Esophagus (tissue), 2 donors: ENCODE data around the gene CARD10. TPM values are rescaled to one million over a fixed set of nuclear protein-coding genes. Genes with fewer than 3 reads are reported as not detected.

Source experiments
- H3K27ac ChIP-seq, 2 donors: one replicate each; pipeline ENCODE4 v1.5.1; 2013; ENCODE audit warnings: low read depth in 2 of 2, mild to moderate bottlenecking in 2 of 2, inconsistent platforms in 1 of 2, low read length in 1 of 2, moderate library complexity in 1 of 2
- H3K27me3 ChIP-seq, 2 donors: one replicate each; pipeline ENCODE4 v1.6.1; 2013; ENCODE audit warnings: low read length in 2 of 2, control low read depth in 1 of 2, mild to moderate bottlenecking in 1 of 2; ENCODE audit not compliant: insufficient read depth in 2 of 2, control insufficient read depth in 1 of 2
- H3K36me3 ChIP-seq, 2 donors: one replicate each; pipeline ENCODE4 v1.6.1; 2013; ENCODE audit warnings: low read length in 1 of 2; ENCODE audit not compliant: control insufficient read depth in 2 of 2, insufficient read depth in 2 of 2
- H3K4me1 ChIP-seq, 2 donors: one replicate each; pipeline ENCODE4 v1.6.1; 2013; ENCODE audit warnings: low read length in 1 of 2; ENCODE audit not compliant: control insufficient read depth in 2 of 2, insufficient read depth in 2 of 2
- H3K4me3 ChIP-seq, 2 donors: one replicate each; pipeline ENCODE4 v1.5.1; 2013; ENCODE audit warnings: low read length in 2 of 2, mild to moderate bottlenecking in 2 of 2, low read depth in 1 of 2, moderate library complexity in 1 of 2
- H3K9me3 ChIP-seq, 2 donors: one replicate each; pipeline ENCODE4 v1.6.1; 2013; ENCODE audit warnings: mild to moderate bottlenecking in 2 of 2, low read depth in 1 of 2, low read length in 1 of 2, moderate library complexity in 1 of 2; ENCODE audit not compliant: control insufficient read depth in 2 of 2, insufficient read depth in 1 of 2
- WGBS, 2 donors: extraction: QIAGEN DNeasy Blood & Tissue Kit; methylation state at CpG; one replicate each; pipeline ENCODE4 v1.1.7; 2013; 5-methylcytosine and 5-hydroxymethylcytosine counted together
- polyA plus RNA-seq, 2 donors: library from polyadenylated mRNA; stranded (reverse); fragments of 200-250 nt; gene quantifications; one replicate each; pipeline ENCODE4 v1.2.3, GENCODE V29; 2013
- donor health status: healthy with polysubstance abuse.
- donor health status: Bipolar disorder and iron deficiency.

CARD10 gene
- polyA plus RNA-seq, 2 donors: 13.0 to 13.1 TPM

DNA sequence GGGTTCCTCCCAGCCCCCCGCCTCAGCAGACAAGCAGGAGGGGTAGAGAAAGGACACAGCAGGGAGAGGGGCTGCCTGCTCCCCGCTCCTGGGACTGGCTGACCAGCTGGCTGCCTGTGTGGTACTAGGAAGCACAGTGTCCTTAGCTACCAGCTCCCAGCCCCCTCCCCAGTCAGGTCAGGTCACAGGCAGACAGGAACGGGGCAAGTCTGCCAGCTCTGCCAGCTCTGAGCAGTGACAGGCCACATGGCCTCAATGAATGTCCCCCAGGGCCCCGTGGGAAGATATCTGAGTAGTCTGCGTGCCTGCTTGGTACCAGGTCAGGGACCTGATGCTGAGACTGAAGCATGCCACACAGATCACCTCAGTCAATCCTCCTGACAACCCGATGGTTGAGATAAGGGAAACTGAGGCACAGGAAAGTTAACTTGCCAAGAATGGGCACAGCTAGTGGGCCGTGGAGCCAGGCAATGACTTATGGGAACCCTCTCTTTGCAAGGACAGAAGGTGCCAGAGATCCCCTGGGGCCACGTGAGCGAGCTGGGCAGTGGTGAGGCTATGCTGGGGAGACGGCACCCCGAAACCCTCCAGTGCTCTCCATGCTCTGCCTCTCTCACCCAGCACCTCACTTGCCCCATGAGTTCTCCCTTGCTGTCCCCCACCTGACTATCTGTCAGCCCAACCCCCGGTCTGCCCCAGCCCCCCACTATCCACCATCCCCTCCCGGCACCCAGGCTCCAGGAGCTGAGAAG, 19.2 kb downstream of the CARD10 start:
- H3K36me3 ChIP-seq: peaks cover 0 to 22% of the 10 kb centered on the region in 2 donors
- peaks cover 0 to 11% of the 10 kb centered on the region in 2 donors for H3K4me1 ChIP-seq
- no peaks in the 10 kb centered on the region for H3K9me3 ChIP-seq
- 86% methylated on average over 13 of the region's 13 CpGs for WGBS, 2 donors
- no peak overlapping the region for H3K4me3 ChIP-seq
- H3K27me3 ChIP-seq: no peaks in the 10 kb centered on the region
- H3K27ac ChIP-seq: no peak overlapping the region

GRCh38 chr22:37499027-37499707, 20.0 kb downstream of the CARD10 start:
- peaks cover 0 to 18% of the 10 kb centered on the region in 2 donors for H3K36me3 ChIP-seq
- no peak overlapping the region for H3K4me3 ChIP-seq
- no peaks in the 10 kb centered on the region for H3K27me3 ChIP-seq
- H3K27ac ChIP-seq: no peak overlapping the region
- no peaks in the 10 kb centered on the region for H3K9me3 ChIP-seq
- WGBS, 2 donors: 74 to 76% methylated on average over 12 of the region's 12 CpGs
- H3K4me1 ChIP-seq: peaks cover 0 to 9% of the 10 kb centered on the region in 2 donors

DNA sequence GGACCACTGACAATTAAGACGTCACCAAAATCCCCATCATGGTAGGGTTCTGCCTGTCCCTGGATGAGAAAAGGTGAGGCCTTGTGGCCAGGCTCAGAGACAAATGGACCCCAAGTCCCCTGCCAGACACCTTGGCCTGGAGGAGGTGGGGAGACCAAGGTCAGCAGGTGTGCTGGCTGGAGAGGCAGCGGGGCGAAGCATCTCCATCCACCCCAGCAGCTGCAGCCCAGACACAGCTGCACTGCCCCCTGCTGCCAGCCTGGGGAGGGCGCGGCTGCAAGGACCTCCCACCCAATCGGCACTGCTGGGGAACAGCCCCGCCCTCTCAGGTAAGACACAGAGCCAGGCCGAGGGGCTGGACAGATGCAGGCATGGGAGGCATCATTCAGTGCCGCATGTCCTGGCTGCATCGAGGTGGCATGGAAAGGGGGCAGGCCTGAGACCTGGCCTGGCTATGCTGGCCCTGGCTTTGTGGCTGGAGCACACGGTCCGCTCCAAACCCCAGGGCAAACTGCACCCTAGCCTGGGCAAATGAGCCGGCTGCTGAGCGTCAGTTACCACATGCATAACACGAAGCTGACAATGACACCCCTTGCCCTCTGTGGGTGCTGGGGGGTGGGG, 20.8 kb downstream of the CARD10 start:
- 62 to 64% methylated on average over 15 of the region's 15 CpGs for WGBS, 2 donors
- H3K9me3 ChIP-seq: no peaks in the 10 kb centered on the region
- no peak overlapping the region for H3K4me3 ChIP-seq
- H3K27me3 ChIP-seq: no peaks in the 10 kb centered on the region
- peaks cover 0 to 9% of the 10 kb centered on the region in 2 donors for H3K4me1 ChIP-seq
- peaks cover 0 to 23% of the 10 kb centered on the region in 2 donors for H3K36me3 ChIP-seq
- H3K27ac ChIP-seq: no peak overlapping the region

- WGBS, 2 donors: 83 to 85% methylated on average over 12 of the region's 12 CpGs
- peaks cover 0 to 20% of the 10 kb centered on the region in 2 donors for H3K36me3 ChIP-seq
- H3K27me3 ChIP-seq: no peaks in the 10 kb centered on the region
- H3K4me1 ChIP-seq: no peaks in the 10 kb centered on the region
- no peaks in the 10 kb centered on the region for H3K9me3 ChIP-seq
- H3K27ac ChIP-seq: no peak overlapping the region
- H3K4me3 ChIP-seq: no peak overlapping the region
Measured at GRCh38 chr22:37497062-37497599, 22.1 kb downstream of the CARD10 start.

- H3K27me3 ChIP-seq: no peaks in the 10 kb centered on the region
- H3K27ac ChIP-seq: no peak overlapping the region
- H3K9me3 ChIP-seq: no peaks in the 10 kb centered on the region
- no peak overlapping the region for H3K4me3 ChIP-seq
- 92% methylated on average over 11 of the region's 11 CpGs for WGBS, 2 donors
- H3K36me3 ChIP-seq: peaks cover 0 to 20% of the 10 kb centered on the region in 2 donors
- no peaks in the 10 kb centered on the region for H3K4me1 ChIP-seq
Measured at GRCh38 chr22:37496651-37497050, 22.6 kb downstream of the CARD10 start.

GRCh38 chr22:37493979-37494378, 25.2 kb downstream of the CARD10 start:
- Histone ChIP-seq H3K4me3 (no peak overlapping the region), H3K27ac (no peak overlapping the region), H3K4me1 (peaks cover 0 to 2% of the 10 kb centered on the region in 2 donors), H3K9me3 (no peaks in the 10 kb centered on the region), H3K36me3 (peaks cover 0 to 11% of the 10 kb centered on the region in 2 donors), H3K27me3 (no peaks in the 10 kb centered on the region)
- WGBS, 2 donors: 91 to 93% methylated on average over 9 to 10 of the region's 10 CpGs

GRCh38 chr22:37492428-37493344, 26.5 kb downstream of the CARD10 start:
- Histone ChIP-seq H3K36me3 (peaks cover 0 to 11% of the 10 kb centered on the region in 2 donors), H3K27me3 (no peaks in the 10 kb centered on the region), H3K4me3 (no peak overlapping the region), H3K9me3 (no peaks in the 10 kb centered on the region), H3K27ac (no peak overlapping the region), H3K4me1 (peaks cover 0 to 2% of the 10 kb centered on the region in 2 donors)
- 71 to 80% methylated on average over 23 to 24 of the region's 24 CpGs for WGBS, 2 donors

GRCh38 chr22:37491559-37492427, 27.4 kb downstream of the CARD10 start:
- Histone ChIP-seq H3K27ac (no peak overlapping the region), H3K4me3 (no peak overlapping the region), H3K9me3 (no peaks in the 10 kb centered on the region), H3K4me1 (peaks cover 0 to 6% of the 10 kb centered on the region in 2 donors), H3K27me3 (no peaks in the 10 kb centered on the region), H3K36me3 (peaks cover 0 to 11% of the 10 kb centered on the region in 2 donors)
- 79 to 86% methylated on average over 19 to 21 of the region's 22 CpGs for WGBS, 2 donors
